PC-3 (cell line): ENCODE data around the gene NDUFAF3.

Experiments used
- CTCF ChIP-seq: fragments of 300-600 bp; sonication (generic); conservative IDR thresholded peaks from 2 replicates; pipeline ENCODE4 v1.5.1; 2017; ENCODE audit warnings: antibody characterized with exemption, low read depth, mild to moderate bottlenecking, low read length
- EZH2 ChIP-seq: fragments of 300-600 bp; sonication (generic); IDR thresholded peaks from one replicate; pipeline ENCODE4 v1.6.1; 2017; ENCODE audit warnings: antibody characterized with exemption, mild to moderate bottlenecking, low read length; ENCODE audit not compliant: unreplicated experiment
- EZH2phosphoT487 ChIP-seq: fragments of 300-600 bp; sonication (generic); IDR thresholded peaks from 2 replicates; pipeline ENCODE4 v1.6.1; 2018; ENCODE audit warnings: mild to moderate bottlenecking, antibody characterized with exemption, low read length, borderline replicate concordance

DNA sequence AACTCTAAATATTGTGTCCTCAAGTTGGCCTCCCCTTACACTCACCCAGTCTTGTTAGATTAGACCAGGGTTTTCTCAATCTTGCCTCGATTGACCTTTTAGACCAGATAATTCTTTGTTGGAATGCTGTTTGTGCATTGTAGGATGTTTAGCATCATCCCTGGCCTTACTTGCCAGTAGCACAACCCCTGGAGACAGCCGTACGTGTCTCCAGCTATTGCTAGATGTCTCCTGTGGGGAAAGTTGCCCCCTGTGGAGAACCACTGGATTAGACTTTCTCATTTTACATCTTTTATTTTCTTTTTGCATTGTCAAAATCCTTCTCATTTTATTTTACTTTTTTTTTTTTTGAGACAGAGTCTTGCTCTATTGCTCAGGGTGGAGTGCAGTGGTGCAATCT, 12.5 kb upstream of the NDUFAF3 start:
- TF ChIP-seq CTCF (no peak), EZH2 (no peak), EZH2phosphoT487 (no peak)
